ENCODE results near the gene CBLN3. TPM values are rescaled to one million over a fixed set of nuclear protein-coding genes. Genes with fewer than 3 reads are reported as not detected.
A peak's percentile ranks its signal among the peaks of the same experiment; 100 is the strongest.

Gene CBLN3
- total RNA-seq, 1 donor from 2014 or later = 1.3 TPM

DNA sequence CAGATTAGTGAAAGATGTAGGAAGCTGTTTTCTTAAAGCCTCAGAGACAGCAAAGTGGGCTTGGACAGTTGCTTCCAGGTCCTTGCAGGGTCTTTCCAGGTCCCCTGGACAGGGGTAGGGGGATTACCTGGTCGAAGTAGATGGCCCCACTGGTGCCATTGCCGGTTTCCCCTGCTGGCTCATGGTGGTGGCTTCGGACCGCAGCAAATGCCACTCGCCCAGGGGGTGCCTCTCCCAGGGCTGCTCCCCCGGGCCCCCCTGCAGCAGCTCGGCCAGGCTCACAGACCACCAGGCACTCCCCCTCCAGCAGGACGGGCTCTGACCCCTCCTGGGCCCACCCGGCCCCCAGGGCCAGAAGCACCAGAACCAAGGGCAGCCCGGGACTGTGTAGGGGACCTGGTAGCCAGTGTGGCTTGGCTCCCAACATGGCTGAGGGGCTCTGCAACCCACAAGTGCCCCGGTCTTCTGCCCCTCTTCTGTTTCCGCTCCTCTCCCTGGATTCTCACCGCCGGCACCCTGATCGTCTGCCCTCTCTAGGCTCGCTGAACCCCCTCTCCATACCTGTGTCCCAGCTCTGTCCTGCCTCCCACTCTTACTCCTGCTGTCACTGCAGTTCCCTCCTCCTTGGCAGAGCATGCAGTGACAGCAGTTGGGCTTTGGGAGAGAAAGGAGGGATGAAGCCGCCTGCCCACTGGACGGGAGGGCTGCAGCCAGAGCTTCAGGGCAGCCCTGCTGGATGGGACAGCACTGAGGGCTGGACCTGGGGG is 657 bp downstream of the CBLN3 start:
- TF ChIP-seq, protein P1, sequence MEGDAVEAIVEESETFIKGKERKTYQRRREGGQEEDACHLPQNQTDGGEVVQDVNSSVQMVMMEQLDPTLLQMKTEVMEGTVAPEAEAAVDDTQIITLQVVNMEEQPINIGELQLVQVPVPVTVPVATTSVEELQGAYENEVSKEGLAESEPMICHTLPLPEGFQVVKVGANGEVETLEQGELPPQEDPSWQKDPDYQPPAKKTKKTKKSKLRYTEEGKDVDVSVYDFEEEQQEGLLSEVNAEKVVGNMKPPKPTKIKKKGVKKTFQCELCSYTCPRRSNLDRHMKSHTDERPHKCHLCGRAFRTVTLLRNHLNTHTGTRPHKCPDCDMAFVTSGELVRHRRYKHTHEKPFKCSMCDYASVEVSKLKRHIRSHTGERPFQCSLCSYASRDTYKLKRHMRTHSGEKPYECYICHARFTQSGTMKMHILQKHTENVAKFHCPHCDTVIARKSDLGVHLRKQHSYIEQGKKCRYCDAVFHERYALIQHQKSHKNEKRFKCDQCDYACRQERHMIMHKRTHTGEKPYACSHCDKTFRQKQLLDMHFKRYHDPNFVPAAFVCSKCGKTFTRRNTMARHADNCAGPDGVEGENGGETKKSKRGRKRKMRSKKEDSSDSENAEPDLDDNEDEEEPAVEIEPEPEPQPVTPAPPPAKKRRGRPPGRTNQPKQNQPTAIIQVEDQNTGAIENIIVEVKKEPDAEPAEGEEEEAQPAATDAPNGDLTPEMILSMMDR (conservative IDR thresholded peaks at IDR 0.05; ENCODE audit: low read depth, low read length) = no peak
- no peak for DNase-seq (ENCODE audit: low read depth)
- peak overlapping the region; percentile 83 for H3K4me3 ChIP-seq (ENCODE audit: low read depth, low read length)

DNA sequence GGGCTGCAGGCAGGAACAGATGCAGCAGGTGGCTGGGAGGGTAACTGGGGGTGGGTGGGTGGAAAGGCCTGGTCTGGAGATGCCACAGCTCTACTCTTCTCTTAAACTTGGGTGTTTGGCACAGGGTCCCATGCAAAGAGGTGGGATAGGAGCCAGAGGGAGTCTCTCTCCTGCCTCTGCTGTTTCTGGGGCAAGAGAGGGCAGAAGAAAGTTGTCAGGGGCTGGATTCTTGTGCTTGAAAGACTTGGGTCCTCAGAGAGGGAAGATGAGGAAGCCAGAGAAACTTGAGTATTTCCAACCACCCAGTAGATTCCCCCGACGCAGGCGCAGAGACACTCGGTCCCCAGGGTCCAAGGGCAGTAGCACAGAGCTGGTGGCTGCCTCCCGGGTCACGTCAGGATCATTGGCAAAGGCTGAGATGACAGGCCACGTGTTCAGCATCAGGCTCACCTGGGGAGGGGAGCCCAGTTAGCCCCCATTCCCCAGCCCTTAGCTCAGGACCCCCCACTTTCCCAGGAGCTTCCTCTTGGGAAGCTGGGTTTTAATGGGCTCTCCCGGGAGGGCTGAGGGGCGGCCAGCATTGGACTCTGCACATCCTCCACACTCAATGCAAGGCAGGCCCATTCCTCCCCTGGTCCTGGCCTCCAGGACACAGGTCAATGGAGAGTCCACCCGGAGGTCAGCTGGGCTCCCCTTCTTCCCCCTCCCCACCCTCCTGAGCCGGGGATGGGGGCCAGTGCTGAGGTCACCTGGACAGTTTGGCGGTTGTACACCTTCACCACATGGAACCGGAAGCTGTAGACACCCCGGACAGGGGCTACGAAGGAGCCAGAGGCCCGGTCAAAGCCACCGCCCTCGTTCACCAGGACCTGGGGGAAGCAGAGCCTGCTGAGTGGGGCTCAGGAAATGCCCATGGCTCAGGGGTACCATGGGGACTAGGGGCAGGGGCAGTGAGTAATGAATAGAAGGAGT is 1.6 kb downstream of the CBLN3 start:
- no peak overlapping the region for H3K4me3 ChIP-seq (ENCODE audit: low read depth, low read length)
- TF ChIP-seq, protein P1 (conservative IDR thresholded peaks at IDR 0.05; ENCODE audit: low read depth, low read length) = no peak
- no peak for DNase-seq (ENCODE audit: low read depth)

DNA sequence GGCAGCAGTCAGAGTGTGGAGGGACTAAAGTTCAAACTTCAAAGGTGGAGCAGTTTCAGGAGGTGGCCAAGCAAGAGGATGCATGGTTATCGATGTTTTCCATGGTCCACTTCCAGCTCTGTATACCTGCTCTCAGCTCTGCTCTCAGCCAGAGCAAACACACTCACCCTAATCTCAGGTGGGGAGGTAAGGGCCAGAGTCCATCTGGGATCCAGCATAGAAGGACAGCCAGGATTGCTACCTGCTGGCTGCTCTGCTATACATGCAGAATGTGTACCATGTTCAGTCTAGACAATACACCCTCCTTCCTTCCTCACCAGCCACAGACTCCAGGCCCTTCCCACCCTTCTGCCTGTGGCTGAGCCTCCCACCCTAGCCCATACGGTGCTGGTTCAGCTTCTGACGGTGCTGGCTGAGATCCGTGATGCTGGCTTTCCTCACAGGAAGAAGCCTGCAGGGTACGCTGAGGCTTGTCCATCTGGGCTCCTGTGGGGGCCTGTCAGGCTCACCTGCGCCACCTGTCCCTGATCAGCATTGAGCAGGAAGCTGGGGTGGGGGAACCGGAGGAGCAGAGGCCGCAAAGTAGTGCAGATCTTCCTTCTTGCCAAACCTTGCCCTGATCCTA is 2.4 kb downstream of the CBLN3 start:
- DNase-seq (ENCODE audit: low read depth) = no peak
- no peak overlapping the region for H3K4me3 ChIP-seq (ENCODE audit: low read depth, low read length)
- TF ChIP-seq, protein P1 (conservative IDR thresholded peaks at IDR 0.05; ENCODE audit: low read depth, low read length) = no peak

DNA sequence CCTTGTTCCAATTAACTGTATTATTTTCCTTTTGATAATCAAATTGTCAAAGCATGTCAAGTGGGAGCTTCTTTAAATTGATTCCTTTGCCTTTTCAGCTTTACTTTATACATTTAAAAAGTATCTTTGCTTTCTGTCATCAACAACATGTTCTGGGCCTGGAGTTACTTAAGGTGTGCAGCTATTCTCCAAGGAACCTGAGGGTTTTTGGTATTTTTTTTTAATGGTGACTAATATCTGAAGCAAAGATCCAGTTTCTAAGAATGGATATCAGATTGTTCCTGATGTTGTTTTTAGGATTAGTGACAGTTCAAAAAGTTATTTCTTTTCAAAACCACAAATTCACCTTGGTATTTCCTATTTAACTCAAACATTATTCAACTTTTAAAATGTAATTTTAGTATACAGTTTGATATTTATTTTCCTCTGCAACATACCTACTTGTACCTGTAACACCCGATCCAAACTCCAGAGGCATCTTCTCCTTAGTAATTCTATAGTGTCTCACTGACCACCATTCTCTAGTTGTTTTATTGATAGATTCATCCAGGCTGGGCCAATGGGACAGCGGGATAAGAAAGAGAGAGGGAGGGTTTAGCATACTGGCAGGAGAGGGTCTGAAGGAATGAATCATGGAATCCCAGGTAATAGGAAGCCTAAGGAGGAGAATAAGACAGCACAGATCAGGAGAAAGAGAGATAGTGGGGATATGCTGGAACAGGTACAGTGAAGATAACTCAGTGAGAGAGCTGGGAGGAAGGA is 3.1 kb downstream of the CBLN3 start:
- H3K4me3 ChIP-seq (ENCODE audit: low read depth, low read length) = no peak overlapping the region
- DNase-seq (ENCODE audit: low read depth) = no peak
- TF ChIP-seq, protein P1 (conservative IDR thresholded peaks at IDR 0.05; ENCODE audit: low read depth, low read length) = no peak

DNA sequence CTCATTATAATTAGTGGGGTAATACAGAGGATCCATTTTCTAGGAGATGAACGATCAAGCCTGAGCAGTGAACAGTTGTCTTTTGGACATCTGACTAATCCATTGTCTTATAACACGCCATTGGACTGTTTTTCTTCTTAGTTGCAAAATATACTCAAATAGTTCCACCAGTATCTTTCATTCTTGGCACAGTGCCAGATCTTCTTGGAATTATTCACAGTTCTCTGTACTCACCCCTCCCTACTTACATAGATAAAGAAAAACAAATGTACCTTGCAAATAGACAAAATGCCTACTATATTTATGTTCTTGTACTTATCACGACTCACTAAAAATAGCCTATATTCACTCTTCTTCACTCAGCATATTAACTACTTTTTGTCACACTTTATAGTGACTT is 3.8 kb downstream of the CBLN3 start:
- TF ChIP-seq, protein P1 (conservative IDR thresholded peaks at IDR 0.05; ENCODE audit: low read depth, low read length) = no peak
- no peak for DNase-seq (ENCODE audit: low read depth)
- H3K4me3 ChIP-seq (ENCODE audit: low read depth, low read length) = no peak overlapping the region

Data from epithelial cell of proximal tubule (primary cell).